Tongue (tissue), 2 donors: ENCODE data around the gene RPE65. TPM values are rescaled to one million over a fixed set of nuclear protein-coding genes. Genes with fewer than 3 reads are reported as not detected.
"Not testable (repeated sequence)": the region's sequence is repeated elsewhere in the genome, so short reads cannot be mapped to it uniquely, and the experiment has no call there.

Experiments
- DNase-seq: peaks from one replicate; pipeline ENCODE4 v3.0.0-alpha.2; 2015
- total RNA-seq: library from RNA; depleted of rRNA; stranded (reverse); fragments of >200 nt; gene quantifications from one replicate; pipeline ENCODE4 v1.2.3, GENCODE V29; 2014

Gene RPE65
- not detected for total RNA-seq

DNA sequence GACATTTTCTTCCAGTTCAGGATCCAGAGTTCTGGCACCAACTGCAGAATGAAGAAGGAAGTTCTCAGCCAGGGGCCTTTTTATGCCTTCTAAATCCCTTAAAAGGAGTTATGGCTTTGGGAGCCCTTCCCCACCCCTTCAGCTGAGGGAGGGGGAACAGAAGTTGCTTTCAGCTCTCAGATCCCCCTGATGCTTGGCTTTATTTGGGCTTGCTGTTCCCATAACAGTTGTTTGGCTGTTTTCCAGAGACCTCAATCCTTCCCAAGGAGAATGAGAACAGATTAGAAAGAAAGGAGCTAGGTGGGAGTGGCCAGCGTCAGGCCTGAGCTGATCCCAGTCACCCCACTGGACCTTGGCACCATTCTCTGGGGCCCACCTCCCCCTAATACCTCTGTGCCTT is at the start of gene RPE65:
Gene RPE65 (minus strand): TSS at position 54 of the 400 bp plus-strand sequence. CDS start 49 bp downstream, at position 5.
- DNase-seq, result peak; percentile 69

- no peak for DNase-seq
These were observed 47.6 kb upstream of the RPE65 start for GRCh38 chr1:68497358-68497698.

- peak; percentile 98 for DNase-seq
These were observed 47.1 kb upstream of the RPE65 start, which contains the start of gene DEPDC1 for GRCh38 chr1:68496680-68497357. TSS of gene DEPDC1 (minus strand) at chr1:68497082. CDS start at chr1:68496999, 83 bp downstream.

GRCh38 chr1:68495968-68496679 is 46.4 kb upstream of the RPE65 start:
- no peak for DNase-seq

- no peak for DNase-seq
These were observed 45.8 kb upstream of the RPE65 start for GRCh38 chr1:68495532-68495931.

DNA sequence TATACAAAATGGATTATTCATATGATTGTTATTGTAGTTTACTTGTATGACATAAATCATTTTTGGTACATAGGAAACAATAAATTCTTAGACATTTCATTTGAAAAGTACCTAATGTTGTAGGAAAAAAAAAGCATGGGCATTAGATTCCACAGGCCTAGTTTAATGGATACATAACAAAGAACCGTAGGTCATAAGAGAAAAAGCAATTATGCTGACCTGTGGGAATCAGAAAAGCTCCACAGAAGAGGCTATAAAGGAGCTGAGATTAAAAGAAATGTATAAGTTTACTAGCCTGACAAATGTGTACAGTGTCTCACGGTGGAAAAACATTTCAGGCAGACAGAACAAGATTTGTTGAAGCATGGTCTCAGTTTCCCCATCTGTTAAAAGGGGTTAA is 43.4 kb upstream of the RPE65 start:
- no peak for DNase-seq

GRCh38 chr1:68492255-68492654 is 42.5 kb upstream of the RPE65 start:
- DNase-seq, result not testable (repeated sequence)

DNA sequence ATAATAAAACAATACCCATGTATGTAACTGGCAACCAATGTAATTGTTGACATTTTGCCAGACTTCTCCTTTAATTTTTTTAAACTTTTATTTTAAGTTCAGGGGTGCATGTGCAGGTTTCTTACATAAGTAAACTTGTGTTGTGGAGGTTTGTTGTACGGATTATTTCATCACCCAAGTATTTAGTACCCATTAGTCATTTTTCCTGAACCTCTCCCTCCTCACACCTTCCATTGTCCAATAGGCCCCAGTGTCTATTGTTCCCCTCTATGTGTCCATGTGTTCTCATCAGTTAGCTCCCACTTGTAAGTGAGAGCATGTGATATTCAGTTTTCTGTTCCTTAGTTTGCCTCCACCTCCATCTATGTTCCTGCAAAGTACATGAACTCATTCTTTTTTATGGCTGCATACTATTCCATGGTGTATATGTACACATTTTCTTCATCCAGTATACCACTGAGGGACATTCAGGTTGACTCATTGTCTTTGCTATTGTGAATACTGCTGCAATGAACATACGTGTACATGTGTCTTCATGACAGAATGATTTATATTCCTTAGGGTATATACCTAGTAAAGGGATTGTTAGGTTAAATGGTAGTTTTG is 40.4 kb upstream of the RPE65 start:
- no peak for DNase-seq

- DNase-seq, result no peak
These were observed 35.8 kb upstream of the RPE65 start for GRCh38 chr1:68485431-68486022.

- no peak for DNase-seq
These were observed 34.9 kb upstream of the RPE65 start for GRCh38 chr1:68484618-68485017.

DNA sequence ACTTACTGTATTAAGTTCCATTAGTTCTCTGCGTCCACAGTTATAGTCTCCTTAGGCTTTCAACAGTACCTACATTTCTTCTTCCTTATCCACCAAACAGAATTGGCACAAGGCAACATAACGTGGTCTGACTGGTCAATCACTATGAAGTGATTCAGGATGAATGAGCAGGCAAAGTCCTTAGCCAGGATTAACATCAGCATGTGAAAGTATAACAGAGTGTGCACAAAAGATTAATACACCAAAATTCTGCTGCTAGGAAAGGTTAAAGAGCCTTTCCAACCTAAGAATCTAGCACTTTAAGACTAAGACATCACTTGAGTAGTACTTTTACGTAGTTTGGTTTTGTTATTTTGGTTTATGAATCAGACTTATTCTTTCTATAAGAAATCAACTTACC is 31.3 kb upstream of the RPE65 start:
- no peak for DNase-seq

DNA sequence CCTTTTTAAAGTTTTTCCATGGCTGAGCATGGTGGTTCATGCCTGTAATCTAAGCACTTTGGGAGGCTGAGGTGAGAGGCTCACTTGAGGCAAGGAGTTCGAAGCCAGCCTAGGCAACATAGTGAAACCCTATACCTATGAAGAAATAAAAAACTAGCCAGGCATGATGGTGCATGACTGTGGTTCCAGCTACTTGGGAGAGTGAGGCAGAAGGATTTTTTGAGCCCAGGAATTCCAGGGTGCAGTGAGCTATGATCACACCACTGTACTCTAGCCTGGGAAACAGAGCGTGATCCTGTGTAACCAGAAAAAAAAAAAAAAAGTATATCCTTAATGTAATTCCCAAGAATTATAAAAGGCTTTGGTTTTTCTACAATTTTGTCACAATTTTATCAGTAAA is 29.7 kb upstream of the RPE65 start:
- no peak for DNase-seq

- no peak for DNase-seq
These were observed 28.9 kb upstream of the RPE65 start for GRCh38 chr1:68478662-68479061.

DNA sequence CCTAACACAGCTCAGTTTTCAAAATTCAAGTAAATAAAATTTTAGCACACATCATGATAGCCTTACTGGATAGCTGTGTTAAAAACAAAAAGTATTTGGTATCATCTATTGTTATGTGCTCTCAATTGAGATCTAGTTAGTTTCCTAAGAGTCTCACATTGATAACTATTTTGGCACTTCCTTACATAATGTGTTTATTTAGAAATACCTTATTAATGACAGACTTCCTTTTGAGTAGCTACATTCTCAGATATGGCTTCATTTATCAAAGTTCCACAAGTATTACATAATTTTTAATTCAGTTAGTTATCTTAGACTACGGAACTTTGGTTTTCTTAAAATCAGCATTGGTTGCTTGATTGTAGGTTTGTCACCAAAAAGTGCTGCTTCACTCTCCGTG is 26.9 kb upstream of the RPE65 start:
- DNase-seq, result not testable (repeated sequence)

DNA sequence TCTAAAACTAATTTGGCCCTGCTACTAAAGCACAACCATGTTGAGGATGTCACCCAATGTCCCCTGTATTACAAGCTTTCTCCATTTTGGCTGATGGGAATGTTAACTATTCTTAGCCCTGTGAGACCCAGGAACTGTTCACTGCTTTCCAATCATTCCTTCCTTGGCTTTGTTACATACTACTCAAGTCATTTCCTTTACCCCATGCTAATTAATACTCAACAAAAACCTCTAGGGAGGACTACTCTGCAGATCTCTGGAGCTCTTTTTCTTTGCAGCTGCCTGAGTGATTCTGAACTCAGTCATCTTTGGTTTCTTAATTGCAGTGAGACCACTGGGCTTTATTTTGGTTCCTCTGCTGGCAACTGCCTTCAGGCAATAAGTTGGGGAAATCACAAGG is 23.3 kb upstream of the RPE65 start:
- DNase-seq, result no peak

DNA sequence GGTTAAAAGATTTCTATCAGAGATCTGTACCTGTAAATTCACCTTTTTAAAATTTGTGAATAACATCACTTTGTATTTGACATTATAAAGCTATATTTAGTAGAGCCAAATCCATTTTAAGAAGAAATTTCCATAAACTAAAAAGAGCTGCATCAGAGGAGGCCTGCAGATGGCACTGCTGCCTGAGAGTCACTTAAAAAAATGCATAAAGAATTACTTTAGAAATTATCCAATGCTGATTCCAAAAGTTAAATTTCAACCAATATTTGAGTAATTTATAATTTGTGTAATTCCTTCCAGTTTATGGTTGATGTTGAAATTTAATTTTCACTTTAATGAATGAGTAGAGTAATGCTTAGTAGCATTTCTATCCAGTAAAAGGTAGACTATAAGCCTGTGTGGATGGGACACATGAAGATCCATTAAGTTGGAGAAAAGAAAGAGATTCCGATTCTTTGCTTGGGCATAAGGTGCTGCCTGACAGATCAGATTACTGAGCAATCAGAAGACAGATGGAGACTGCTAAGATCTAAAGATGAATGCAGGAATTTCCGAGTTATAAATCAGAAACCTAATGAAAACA is 20.7 kb upstream of the RPE65 start:
- peak; percentile 44 for DNase-seq

- DNase-seq, result no peak
These were observed 15.1 kb upstream of the RPE65 start for GRCh38 chr1:68464891-68465290.

DNA sequence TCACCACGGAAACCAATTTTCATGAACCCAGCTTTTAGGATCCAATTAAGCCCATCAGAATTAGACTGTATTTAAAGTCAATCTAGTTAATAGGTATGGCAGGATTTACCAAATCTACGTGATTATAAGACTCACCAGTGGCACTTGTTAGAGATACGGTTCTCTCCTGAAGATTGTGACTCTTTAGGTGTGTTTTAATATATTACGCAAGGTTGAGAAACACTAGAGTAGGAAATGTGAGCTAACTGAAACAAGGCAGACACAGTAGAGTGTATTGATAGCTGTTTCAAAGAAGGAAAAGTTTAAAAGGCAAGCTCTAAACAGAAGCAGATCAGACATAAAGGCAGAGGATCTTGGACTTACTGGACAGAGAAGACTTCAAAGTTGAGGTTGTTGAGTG is 11.2 kb upstream of the RPE65 start:
- no peak for DNase-seq

GRCh38 chr1:68459796-68460195 is 10.0 kb upstream of the RPE65 start:
- DNase-seq, result no peak

DNA sequence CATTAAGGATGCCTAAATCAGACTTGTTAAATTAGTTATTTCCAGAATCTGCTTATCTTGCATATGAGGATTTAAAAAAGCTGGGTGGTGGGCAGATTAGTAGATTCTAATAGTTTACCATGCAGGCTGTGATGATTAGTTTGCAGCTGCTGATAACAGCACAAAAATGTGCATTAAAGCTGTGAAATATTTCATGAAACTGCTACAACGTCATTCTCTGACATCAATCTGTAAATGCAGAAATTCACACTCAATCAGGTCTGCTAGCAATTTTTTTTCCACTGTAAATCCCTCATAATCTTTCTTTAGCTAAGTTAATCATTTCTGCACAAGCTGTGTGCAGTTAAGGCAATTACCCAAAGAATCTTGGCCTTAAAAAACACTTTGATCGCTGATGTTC is 9.3 kb upstream of the RPE65 start:
- no peak for DNase-seq

DNA sequence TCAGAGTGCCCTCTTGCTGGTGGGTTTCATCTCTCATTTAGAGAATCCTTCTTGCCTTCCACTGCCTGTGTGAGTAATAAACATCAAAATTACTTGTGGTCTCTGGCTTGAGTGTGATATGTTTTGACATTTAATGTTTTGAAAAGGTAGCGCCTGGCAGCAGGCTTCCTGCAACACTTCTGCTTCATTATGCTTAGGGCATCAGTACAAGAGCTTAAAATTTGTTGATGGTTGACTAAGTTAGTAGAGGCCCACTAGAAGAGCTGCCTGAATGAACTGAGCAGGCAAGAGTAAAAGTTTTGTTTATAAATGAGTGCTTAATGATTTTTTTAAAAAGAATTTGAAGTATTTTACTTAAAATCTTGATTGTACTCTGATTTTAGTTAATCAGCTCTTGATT is 6.4 kb upstream of the RPE65 start:
- DNase-seq, result no peak

DNA sequence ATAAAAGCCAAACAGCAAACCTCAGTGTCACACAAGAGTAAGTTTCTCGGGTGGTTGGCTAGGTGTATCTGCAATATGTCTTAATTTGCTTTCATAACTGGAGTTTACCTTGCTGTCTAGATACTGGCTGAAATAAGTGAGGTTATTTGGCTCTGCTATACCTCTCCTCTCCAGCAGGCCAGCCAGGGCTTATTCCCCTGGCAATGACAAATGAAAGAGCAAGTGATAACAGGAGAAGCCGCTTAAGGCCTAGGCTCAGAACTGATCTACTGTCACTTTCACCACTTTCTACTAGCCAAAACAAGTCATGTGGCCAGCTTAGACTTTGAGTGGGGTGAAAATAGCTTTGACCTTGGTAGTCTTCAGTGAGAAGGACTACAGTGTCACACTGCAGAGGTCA is 4.8 kb upstream of the RPE65 start:
- no peak for DNase-seq
